Glomerular visceral epithelial cell (primary cell): ENCODE results near the gene HNRNPDL.
"Not testable (repeated sequence)": the region's sequence is repeated elsewhere in the genome, so short reads cannot be mapped to it uniquely, and the experiment has no call there.

Source experiments
- DNase-seq: peaks from one replicate; pipeline ENCODE4 v3.0.0-alpha.2; 2016; ENCODE audit errors: extremely low spot score

Gene HNRNPDL

DNA sequence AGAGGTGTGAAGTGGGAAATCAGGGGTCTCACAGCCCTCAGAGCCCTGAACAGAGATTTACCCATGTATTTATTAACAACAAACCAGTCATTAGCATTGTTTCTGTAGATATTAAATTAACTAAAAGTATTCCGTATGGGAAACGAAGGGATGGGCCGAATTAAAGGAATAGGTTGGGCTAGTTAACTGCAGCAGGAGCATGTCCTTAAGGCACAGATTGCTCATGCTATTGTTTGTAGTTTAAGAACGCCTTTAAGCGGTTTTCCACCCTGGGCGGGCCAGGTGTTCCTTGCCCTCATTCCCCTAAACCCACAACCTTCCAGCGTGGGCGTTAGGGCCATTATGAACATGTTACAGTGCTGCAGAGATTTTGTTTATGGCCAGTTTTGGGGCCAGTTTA is 44.0 kb downstream of the HNRNPDL start:
- DNase-seq, result not testable (repeated sequence)

DNA sequence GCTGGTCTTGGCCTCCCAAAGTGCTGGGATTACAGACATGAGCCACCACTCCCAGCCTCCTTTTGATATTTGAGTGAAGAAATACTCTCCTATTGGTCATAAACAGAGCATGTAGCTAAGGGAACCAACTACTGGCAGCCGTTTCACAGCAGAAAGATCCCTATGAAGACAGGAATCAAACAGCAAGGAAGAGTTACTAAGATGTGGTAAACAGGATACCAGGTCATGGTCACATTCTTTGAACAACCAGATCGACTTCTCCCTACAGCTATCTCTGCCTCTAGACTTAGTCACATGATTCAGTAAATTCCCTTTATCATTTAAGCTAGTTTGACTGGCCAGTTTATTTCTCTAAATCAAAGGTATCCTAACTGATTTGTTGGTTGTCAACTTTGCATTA is 47.5 kb downstream of the HNRNPDL start:
- no peak for DNase-seq

DNA sequence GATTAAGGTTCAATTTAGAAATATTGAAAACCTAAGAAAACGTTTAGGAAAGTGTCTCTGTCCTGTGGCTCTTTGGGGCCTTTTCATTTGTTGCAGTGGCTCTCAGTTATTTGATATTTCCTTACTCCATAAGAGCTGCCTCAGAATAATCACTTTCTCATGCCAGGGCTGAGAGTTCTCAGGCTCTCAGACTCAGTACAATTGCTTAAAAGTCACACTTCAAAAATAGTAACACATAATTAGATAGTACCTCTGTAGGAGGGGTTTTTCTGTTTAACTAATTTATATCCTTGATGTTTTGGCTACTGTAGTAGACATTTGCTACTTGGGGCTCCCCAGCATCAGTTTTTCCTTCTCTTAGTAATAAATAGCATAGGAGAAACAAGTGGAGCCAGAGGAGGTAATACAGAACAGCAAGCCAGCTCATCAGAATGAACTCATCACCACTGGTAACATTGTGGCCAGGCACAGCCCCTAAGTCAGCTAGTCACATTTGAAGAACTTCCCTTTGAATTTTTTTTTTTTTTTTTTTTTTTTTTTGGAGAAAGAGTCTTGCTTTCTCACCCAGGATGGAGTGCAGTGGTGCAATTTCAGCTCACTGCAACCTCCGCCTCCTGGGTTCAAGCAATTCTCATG is 48.5 kb downstream of the HNRNPDL start:
- DNase-seq, result no peak

DNA sequence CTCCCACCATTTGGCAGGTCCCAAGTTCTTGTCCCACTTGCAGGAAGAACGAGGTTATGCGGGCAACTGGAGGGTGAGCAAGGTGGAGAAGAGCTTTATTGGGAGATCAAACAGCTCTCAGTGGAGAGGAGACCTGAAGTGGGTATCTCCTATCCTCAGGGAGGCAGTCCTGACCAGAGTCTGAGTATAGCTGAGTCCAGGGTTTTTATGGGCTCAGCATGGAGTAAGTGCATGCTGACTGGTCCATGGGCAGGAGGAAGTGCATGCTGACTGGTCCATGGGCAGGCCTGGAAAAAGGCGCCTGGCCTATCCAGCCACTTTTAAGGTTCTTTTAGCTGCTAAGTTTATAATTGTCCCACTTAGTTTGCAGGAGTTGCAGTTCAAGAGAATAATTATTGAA is 49.0 kb downstream of the HNRNPDL start:
- DNase-seq, result no peak

DNA sequence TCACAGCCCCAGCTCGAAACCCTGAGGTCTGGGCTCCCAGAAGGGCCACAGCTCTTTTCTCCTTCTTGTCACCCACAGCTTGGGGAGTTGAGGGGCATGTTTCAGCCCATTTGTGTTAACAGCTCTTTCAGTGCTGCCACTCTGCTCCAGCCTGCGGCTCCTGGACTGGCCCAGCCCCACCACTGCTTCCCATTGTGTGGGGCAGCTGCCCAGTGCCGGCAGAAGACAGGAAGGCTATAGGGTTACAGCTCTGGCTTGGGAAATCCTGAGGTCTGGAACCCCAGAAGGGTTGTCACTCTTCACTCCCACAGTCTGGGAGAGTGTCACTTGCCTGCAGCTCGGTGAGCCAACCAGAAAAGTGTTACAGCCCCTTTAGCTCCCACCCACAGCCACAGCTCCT is 49.4 kb downstream of the HNRNPDL start:
- no peak for DNase-seq

DNA sequence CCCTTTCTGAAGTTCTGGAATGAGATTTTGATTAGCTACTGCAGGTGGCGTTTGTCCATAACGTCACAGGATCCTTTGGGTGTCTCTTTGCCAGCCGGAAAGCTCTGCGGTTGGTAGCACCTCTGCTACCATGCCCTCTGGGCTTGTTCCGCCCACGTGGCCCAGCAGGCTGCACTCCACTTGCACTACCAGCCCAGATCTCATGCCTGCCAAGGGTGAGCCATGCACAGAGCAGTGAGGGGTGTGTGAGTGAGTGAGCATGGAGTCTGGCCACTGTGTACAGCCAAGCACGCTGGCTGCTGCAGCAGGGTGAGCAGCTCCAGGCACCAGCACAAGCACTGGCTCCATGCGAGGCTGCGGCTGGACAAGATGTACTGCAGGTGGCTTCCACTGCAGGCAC is 49.9 kb downstream of the HNRNPDL start:
- no peak for DNase-seq

DNA sequence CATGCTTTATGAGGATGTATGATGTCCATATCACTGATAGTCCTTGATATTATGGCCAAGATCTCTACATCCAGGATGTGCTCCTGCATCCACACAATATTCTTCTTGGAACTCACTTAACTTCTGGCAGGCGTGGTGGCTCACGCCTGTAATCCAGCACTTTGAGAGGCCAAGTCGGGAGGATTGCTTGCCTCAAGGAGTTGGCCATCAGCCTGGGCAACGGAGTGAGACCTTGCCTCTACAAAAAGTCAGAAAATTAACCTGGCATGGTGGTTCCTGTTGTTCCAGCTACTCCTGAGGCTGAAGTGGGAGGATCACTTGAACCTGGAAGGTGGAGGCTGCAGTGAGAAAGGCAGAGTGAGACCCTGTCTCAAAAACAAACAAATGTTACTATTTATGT is 54.2 kb downstream of the HNRNPDL start:
- DNase-seq, result no peak

DNA sequence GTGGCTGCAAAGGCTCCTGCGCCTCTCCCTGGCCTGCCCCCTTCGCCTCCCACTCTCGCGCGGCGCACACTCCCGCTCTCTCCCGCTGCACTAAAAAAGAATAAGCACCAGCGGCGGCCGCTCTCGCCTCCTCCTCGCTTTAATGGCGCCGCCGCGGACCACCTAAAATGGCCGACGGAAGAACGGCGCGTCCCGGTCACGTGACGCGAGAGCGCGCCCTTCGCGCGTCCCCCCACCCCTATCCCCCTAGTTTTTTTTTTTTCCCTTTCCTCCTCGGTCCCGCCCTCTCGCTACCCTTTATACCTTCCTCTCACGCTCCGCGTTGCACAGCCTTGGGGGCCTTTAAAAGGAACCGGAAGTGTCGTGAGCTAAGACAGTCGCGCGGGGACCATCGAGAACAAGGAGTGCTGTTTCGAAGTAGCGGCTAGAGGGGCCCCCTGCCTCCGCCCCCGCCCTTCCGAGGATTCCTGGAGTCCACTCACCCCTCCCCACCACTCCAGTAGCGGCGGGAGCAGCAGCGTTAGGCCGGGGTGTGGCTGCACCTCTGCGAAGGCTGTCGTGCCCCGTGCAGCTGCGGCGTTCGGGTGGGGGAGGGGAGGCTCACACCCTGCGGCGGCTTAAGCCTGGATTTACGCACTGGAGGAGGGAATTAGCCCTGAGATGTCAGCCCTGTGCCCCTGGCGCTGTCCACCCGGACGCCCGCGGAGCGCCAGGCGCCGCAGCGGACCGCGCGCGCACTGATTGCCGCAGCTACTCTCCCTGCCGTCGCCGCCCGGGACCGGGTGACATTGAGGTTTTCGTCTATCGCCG is 56.2 kb downstream of the HNRNPDL start, which contains the start of gene HNRNPD:
HNRNPD (minus strand) TSS at position 176 of the 810 bp plus-strand sequence. CDS start 313 bp downstream, outside the sequence.
- DNase-seq, result peak; percentile 100

DNA sequence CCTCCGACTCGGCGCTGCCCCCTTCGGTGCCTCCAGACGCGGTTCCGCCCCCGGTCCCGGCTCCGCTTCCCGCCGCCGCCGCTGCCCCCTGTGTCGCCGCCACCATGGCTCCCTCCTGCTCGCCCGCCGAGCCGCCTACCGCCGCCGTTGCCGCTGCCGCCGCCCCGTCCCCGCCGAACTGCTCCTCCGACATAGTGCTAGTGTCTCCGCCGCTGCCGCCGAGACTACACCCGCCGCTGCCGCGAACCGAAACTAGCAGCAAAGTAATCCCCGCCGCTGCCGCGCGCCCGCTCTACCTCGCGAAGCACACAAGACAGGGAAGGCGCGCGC is 56.8 kb downstream of the HNRNPDL start:
- DNase-seq, result no peak
